ENCODE data around the gene GDI2. TPM values are rescaled to one million over a fixed set of nuclear protein-coding genes. Genes with fewer than 3 reads are reported as not detected.
"Not testable (repeated sequence)": the region's sequence is repeated elsewhere in the genome, so short reads cannot be mapped to it uniquely, and the experiment has no call there.

The GDI2 gene
- total and polyA plus RNA-seq, 4 donors, result 186 to 339 (median 221) TPM

DNA sequence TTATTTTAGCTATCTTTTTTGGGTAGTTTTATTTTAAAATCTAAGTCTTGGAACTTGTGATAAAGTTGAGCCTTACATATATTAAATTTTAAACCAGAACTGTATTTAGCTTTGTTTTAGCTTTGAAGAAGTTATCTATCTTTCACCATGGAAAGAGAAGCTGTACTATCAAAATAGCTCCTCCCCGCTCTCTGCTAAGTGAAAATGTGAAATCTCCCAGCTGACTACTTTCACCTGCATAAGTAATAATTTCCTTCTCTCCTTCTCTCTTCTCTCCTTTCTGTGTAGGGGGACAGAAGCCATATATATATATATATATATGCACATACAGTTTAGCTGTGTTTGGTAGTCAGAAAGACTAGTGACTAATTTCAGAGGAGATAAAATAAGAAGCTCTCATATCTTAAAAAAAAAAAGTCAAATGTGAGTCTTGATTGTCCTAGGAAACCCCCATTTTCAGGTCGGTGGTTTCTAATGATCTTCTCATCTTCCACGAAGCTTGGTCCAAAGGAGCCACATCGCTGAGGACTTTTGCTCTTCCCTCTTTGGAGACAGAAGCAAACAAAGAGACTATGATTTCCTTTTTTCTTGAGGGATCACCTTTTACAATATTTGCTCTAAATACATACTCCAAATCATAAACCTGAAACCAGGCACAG, 30.6 kb upstream of the GDI2 start:
- WGBS (ENCODE audit: insufficient coverage), result 79% methylated on average over 3 of the region's 4 CpGs
- Histone ChIP-seq H3K4me1 (ENCODE audit: control insufficient read depth, insufficient read depth, low read length) (peaks cover 21% of the 10 kb centered on the region), H3K27ac (ENCODE audit: low read depth, low read length) (no peak overlapping the region), H3K36me3 (ENCODE audit: control insufficient read depth, insufficient read depth, low read length) (no peaks in the 10 kb centered on the region), H3K27me3 (ENCODE audit: control insufficient read depth, insufficient read depth, low read length) (peaks cover 9% of the 10 kb centered on the region), H3K4me3 (ENCODE audit: low read depth, low read length) (no peak overlapping the region), H3K9me3 (ENCODE audit: control insufficient read depth, insufficient read depth, low read length) (no peaks in the 10 kb centered on the region)
- DNase-seq (ENCODE audit: low read depth in 4 of 6, low spot score in 6 of 6), result no peak

DNA sequence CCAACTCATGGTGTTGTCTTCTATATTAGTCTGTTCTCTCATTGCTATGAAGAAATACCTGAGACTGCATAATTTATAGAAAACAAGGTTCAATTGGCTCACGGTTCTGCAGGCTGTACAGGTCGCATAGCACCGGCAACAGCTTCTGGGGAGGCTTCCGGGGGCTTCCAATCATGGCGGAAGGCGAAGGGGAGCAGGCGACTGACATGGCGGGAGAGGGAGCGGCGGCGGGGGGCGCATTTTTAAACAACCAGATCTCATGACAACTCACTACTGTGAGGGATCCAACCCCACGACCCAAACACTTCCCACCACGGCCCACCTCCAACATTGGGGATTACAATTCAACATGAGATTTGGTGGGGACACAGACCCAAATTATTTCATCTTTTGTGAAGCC, 28.7 kb upstream of the GDI2 start:
- 96% methylated on average over 8 of the region's 14 CpGs for WGBS (ENCODE audit: insufficient coverage)
- Histone ChIP-seq H3K4me1 (ENCODE audit: control insufficient read depth, insufficient read depth, low read length) (peaks cover 21% of the 10 kb centered on the region), H3K27ac (ENCODE audit: low read depth, low read length) (no peak overlapping the region), H3K36me3 (ENCODE audit: control insufficient read depth, insufficient read depth, low read length) (no peaks in the 10 kb centered on the region), H3K9me3 (ENCODE audit: control insufficient read depth, insufficient read depth, low read length) (no peaks in the 10 kb centered on the region), H3K27me3 (ENCODE audit: control insufficient read depth, insufficient read depth, low read length) (peaks cover 9% of the 10 kb centered on the region), H3K4me3 (ENCODE audit: low read depth, low read length) (no peak overlapping the region)
- DNase-seq (ENCODE audit: low read depth in 4 of 6, low spot score in 6 of 6), result no peak

DNA sequence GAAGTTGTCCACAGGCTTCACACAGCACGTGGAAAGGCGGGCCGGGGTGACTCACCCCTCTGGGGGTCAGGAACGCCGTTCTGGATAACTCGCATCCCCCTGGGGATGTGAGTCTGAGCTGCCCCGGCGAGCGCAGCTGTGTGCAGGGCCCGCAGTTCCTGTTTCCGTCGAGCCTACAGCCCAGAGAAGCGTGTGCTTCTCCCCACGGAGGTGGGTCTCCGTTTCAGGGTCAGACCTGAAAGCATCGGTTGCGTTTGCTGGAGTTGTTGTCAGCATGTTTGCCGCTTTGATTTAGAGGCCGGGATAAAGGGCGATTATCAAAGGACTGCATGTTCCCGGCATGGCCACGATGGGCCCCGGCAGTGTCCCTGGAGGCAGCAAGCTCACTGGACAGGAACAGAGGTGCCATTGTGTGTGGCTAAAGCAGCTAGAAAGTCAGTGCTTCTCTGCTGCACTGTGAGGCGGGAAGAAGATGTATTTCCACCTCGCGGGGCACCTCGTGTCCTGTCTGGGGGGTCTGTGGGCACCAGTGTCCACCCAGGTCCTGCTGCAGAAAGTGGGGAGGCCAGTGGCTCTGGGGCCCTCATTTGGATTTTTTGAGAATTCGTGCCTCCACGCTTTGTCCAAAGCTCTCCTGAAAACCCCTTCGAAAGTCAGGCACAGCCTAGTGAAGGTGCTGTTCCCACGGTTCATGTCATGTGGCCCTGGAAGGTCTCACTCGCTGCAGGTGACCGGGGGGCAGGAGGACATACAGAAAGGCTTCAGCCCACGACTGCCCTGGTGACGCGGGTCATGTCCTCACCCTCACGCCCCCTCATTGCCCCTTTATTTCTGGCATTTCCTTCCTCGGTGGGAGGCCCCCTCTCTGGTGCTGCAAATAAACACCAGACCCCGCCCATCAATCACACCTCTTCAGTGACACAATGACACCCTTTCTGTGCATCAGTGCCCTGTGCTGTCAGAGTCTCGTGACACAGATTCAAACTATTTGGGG, 27.4 kb upstream of the GDI2 start:
- 16% methylated on average over 40 of the region's 40 CpGs for WGBS (ENCODE audit: insufficient coverage)
- no peaks in the 10 kb centered on the region for H3K9me3 ChIP-seq (ENCODE audit: control insufficient read depth, insufficient read depth, low read length)

DNA sequence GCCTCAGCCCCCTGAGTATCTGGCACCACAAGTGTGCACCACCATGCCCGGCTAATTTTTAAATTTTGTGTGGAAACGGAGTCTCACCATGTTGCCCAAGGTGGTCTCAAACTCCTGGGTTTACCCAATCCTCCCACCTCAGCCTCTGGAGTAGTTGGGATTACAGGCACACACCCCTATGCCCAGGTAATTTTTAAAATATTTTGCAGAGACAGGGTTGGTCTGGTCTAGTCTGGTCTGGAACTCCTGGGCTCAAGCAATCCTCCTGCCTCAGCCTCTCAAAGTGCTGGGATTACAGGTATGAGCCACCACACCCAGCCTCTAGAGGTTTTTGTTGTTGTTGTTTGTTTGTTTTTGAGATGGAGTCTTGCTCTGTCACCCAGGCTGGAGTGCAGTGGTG, 22.9 kb upstream of the GDI2 start:
- H3K9me3 ChIP-seq (ENCODE audit: control insufficient read depth, insufficient read depth, low read length); H3K36me3 ChIP-seq (ENCODE audit: control insufficient read depth, insufficient read depth, low read length); H3K4me3 ChIP-seq (ENCODE audit: low read depth, low read length); DNase-seq (ENCODE audit: low read depth in 4 of 6, low spot score in 6 of 6); H3K27ac ChIP-seq (ENCODE audit: low read depth, low read length); H3K27me3 ChIP-seq (ENCODE audit: control insufficient read depth, insufficient read depth, low read length): not testable (repeated sequence)
- 90% methylated on average over 2 of the region's 2 CpGs for WGBS (ENCODE audit: insufficient coverage)
- peaks cover 17% of the 10 kb centered on the region for H3K4me1 ChIP-seq (ENCODE audit: control insufficient read depth, insufficient read depth, low read length)

More for the DNA sequence above, 27.4 kb upstream of the GDI2 start:
- Histone ChIP-seq H3K4me3 (ENCODE audit: low read depth, low read length) (peak overlapping the region; percentile 1), H3K36me3 (ENCODE audit: control insufficient read depth, insufficient read depth, low read length) (no peaks in the 10 kb centered on the region), H3K27me3 (ENCODE audit: control insufficient read depth, insufficient read depth, low read length) (peaks cover 9% of the 10 kb centered on the region), H3K4me1 (ENCODE audit: control insufficient read depth, insufficient read depth, low read length) (peaks cover 21% of the 10 kb centered on the region), H3K27ac (ENCODE audit: low read depth, low read length) (peak overlapping the region; percentile 70)
- DNase-seq (ENCODE audit: low read depth in 4 of 6, low spot score in 6 of 6), result peak in 5 of 6 donors; percentile 7 to 62 (median 31)

DNA sequence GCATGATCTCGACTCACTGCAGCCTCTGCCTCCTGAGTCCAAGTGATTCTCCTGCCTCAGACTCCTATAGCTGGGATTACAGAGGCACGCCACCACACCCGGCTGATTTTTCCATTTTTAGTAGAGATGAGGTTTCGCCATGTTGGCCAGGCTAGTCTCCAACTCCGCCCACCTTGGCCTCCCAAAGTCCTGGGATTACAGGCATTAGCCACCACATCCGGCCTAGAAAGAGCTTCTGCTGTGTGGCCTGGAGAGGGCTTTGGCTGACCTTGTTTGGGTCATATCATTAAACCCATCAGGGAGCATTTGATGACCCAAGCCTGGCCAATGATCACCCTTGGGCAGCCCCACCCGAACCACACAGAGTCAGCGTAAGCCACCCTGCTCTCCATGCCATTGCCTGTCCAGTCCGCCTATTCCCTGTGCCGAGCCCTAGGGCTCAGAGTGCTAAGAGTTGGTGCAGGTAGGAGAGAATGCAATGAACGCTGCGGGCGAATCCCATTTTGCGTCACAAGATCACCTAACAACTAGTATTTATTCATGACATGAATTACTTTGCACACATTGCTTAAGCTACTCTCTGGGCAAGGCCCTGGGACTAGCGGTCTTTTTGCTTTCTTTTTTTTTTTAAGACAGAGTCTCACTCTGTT, 22.3 kb upstream of the GDI2 start:
- Histone ChIP-seq H3K9me3 (ENCODE audit: control insufficient read depth, insufficient read depth, low read length) (no peaks in the 10 kb centered on the region), H3K36me3 (ENCODE audit: control insufficient read depth, insufficient read depth, low read length) (no peaks in the 10 kb centered on the region), H3K27ac (ENCODE audit: low read depth, low read length) (no peak overlapping the region), H3K4me3 (ENCODE audit: low read depth, low read length) (no peak overlapping the region), H3K27me3 (ENCODE audit: control insufficient read depth, insufficient read depth, low read length) (peaks cover 7% of the 10 kb centered on the region), H3K4me1 (ENCODE audit: control insufficient read depth, insufficient read depth, low read length) (peaks cover 12% of the 10 kb centered on the region)
- no peak for DNase-seq (ENCODE audit: low read depth in 4 of 6, low spot score in 6 of 6)
- WGBS (ENCODE audit: insufficient coverage), result 93% methylated on average over 7 of the region's 15 CpGs

DNA sequence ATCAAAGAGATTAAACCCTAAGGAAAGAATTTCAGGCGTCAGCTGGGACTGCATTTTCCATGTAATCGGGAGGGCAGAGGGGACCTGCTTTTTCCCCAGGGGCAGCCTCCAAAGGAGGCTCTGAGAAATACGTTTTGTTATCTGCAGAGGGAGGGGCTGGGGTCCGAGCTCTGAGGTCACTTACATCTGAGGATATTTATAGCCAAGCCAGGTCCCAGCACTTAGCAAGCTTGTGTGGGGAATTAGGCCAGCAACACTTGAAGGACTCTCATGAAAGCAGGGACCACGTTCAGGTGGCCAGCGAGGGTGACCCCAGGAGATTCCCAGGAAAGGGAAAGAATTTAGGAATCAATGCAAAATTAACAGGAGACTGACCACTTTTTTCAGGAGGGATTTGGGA, 20.6 kb upstream of the GDI2 start:
- Histone ChIP-seq H3K4me1 (ENCODE audit: control insufficient read depth, insufficient read depth, low read length) (no peaks in the 10 kb centered on the region), H3K27me3 (ENCODE audit: control insufficient read depth, insufficient read depth, low read length) (no peaks in the 10 kb centered on the region), H3K27ac (ENCODE audit: low read depth, low read length) (no peak overlapping the region), H3K36me3 (ENCODE audit: control insufficient read depth, insufficient read depth, low read length) (no peaks in the 10 kb centered on the region), H3K4me3 (ENCODE audit: low read depth, low read length) (no peak overlapping the region), H3K9me3 (ENCODE audit: control insufficient read depth, insufficient read depth, low read length) (no peaks in the 10 kb centered on the region)
- no peak for DNase-seq (ENCODE audit: low read depth in 4 of 6, low spot score in 6 of 6)
- WGBS (ENCODE audit: insufficient coverage), result 59% methylated on average over 6 of the region's 6 CpGs

DNA sequence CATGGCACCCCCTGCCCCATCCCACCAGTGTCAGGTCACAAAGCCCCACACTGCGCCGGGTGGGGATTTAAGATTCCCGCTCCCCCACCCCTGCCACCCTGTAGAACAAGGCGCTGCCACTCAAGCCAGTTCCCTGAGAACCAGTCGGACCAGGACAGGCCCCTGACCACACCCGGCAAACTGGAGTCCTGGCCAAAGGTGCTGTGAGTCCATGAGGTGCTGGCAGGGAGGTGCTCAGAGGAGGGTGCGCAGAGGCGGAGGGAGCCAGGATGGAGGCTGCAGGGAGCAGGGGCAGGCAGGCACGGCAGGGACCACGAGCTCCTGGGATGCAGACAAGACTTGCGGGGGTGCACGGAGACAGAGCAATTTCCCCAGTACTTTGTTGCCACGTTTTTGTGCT, 19.7 kb upstream of the GDI2 start:
- 88% methylated on average over 10 of the region's 13 CpGs for WGBS (ENCODE audit: insufficient coverage)
- Histone ChIP-seq H3K4me1 (ENCODE audit: control insufficient read depth, insufficient read depth, low read length) (no peaks in the 10 kb centered on the region), H3K9me3 (ENCODE audit: control insufficient read depth, insufficient read depth, low read length) (no peaks in the 10 kb centered on the region), H3K4me3 (ENCODE audit: low read depth, low read length) (no peak overlapping the region), H3K27me3 (ENCODE audit: control insufficient read depth, insufficient read depth, low read length) (no peaks in the 10 kb centered on the region), H3K36me3 (ENCODE audit: control insufficient read depth, insufficient read depth, low read length) (no peaks in the 10 kb centered on the region), H3K27ac (ENCODE audit: low read depth, low read length) (no peak overlapping the region)
- no peak for DNase-seq (ENCODE audit: low read depth in 4 of 6, low spot score in 6 of 6)

DNA sequence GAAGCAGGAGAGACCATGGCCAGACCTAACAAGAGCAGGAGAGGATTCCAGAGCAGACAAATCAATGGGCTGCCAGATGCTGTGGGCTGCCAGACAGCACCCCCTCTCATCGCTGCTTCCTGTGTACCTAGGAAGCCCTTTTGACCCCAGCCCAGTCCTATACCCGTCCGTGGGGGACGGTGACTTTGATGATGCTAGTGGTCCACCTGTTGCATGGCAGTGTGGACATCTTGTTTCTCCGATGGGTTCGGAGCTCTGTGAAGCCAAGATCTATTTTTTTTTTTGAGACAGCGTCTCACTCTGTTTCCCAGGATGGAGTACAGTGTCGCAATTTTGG, 18.2 kb upstream of the GDI2 start:
- Histone ChIP-seq H3K27me3 (ENCODE audit: control insufficient read depth, insufficient read depth, low read length) (no peaks in the 10 kb centered on the region), H3K27ac (ENCODE audit: low read depth, low read length) (no peak overlapping the region), H3K4me1 (ENCODE audit: control insufficient read depth, insufficient read depth, low read length) (no peaks in the 10 kb centered on the region), H3K4me3 (ENCODE audit: low read depth, low read length) (no peak overlapping the region), H3K36me3 (ENCODE audit: control insufficient read depth, insufficient read depth, low read length) (no peaks in the 10 kb centered on the region), H3K9me3 (ENCODE audit: control insufficient read depth, insufficient read depth, low read length) (no peaks in the 10 kb centered on the region)
- DNase-seq (ENCODE audit: low read depth in 4 of 6, low spot score in 6 of 6), result no peak
- 91% methylated on average over 7 of the region's 8 CpGs for WGBS (ENCODE audit: insufficient coverage)

DNA sequence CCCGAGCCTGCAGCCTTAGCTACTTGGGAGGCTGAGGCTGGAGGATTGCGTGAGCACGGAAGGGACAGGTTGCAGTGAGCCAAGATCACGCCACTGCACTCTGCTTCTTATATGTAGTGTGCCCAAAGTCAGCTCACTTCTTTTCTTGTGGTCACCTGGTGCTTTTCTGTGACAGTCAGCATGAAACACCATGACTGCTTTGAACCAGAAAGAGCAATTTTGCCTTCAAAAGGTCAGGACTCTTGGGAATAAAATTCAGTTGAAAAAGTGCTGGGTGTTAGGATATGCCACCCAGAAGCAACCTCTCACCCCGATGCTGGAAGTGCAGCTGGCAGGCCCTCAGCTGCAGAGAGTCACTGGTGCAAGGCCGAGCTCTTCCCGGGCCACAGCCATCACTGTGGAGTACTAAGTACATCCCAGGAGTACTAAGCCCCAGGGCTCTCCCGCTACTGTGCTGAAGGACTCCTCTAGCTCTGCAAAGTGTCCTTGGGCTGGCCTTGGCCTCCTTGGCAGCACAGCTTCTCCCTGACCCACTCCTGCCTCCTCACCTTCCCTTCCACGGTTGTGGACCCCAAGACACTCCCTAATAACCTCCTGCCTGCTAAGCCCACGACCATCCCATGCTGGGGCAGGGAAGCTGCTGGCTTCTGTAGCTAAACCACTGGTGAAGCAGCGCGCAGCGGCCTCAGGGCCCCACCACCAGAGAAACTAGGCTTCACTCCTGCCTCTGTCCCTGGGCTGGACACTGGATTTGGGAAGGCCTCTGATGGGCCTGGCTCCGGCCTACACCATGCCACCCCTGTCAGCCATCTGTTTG, 17.6 kb upstream of the GDI2 start:
- Histone ChIP-seq H3K27me3 (ENCODE audit: control insufficient read depth, insufficient read depth, low read length) (no peaks in the 10 kb centered on the region), H3K4me3 (ENCODE audit: low read depth, low read length) (no peak overlapping the region), H3K27ac (ENCODE audit: low read depth, low read length) (no peak overlapping the region), H3K9me3 (ENCODE audit: control insufficient read depth, insufficient read depth, low read length) (no peaks in the 10 kb centered on the region), H3K36me3 (ENCODE audit: control insufficient read depth, insufficient read depth, low read length) (no peaks in the 10 kb centered on the region), H3K4me1 (ENCODE audit: control insufficient read depth, insufficient read depth, low read length) (no peaks in the 10 kb centered on the region)
- 94% methylated on average over 14 of the region's 14 CpGs for WGBS (ENCODE audit: insufficient coverage)
- DNase-seq (ENCODE audit: low read depth in 4 of 6, low spot score in 6 of 6), result no peak
